ENCODE data around the gene PLEKHF1.
A peak's percentile ranks its signal among the peaks of the same experiment; 100 is the strongest.

The PLEKHF1 gene

DNA sequence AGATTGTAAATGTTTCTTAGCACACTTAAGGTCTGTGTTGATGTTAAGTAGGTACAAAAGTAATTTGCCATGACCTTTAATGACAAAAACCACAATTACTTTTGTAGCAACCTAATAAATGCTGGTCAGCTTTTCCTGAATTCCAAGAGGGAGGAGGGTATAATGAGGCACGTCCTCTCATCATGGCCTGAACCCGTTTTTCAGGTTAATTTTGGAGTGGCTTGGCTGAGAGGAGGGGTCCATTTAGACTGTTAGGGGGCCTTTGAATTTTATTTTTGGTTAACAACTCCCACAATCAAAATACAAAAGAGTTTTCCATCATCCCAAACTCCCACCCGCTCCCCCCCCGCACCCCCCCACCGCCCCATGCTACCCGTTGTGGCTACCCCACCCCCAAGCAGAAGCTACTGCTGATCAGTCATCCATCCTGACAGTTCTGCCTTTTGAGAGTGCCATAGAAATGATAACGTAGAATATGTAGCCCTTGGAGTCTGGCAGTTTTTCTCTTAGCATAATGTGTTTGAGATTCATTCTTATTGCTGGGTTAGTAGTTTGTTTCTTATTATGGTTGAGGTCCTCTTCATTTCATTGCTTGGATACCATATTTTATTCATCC is 14.4 kb upstream of the PLEKHF1 start:
- Mint-ChIP-seq H3K36me3 (no peaks in the 10 kb centered on the region), H3K9me3 (no peaks in the 10 kb centered on the region), H3K27me3 (peaks cover 34% of the 10 kb centered on the region), H3K4me1 (peaks cover 3% of the 10 kb centered on the region), H3K4me3 (no peak overlapping the region), H3K27ac (no peak overlapping the region)
- no peak for ATAC-seq

DNA sequence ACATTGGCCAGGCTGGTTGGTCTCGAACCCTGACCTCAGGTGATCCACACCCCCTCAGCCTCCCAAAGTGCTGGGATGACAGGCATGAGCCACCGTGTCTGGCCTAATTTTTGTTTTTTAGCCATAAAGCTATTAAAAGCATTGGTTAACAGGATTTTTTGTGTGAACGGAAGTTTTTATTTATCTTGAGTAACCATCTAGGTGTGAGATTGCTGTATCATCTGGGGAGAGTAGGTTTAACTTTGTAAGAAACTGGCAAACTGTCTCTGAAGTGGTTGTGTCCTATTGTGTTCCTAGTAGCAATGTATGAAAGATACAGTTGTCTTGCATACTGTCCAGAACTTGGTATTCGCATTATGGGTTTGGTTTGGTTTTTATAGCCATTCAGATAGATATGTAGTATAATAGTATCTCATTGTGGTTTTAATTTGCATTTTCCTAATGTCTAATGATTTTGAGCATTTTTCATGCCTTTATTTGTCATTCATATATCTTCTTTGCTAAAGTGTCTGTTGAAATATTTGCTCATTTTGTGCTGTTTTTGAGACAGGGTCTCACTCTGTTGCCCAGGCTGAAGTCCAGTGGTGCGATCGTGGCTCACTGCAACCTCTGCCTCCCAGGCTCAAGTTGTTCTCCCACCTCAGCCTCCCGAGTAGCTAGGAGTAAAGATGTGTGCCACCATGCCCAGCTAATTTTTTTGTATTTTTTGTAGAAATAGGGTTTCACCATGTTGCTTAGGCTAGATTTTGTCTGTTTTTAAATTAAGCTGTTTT is 13.5 kb upstream of the PLEKHF1 start:
- no peak overlapping the region for H3K27ac Mint-ChIP-seq

GRCh38 chr19:29653398-29653797 is 11.9 kb upstream of the PLEKHF1 start:
- Mint-ChIP-seq H3K27me3 (peaks cover 21% of the 10 kb centered on the region), H3K4me1 (no peaks in the 10 kb centered on the region), H3K36me3 (no peaks in the 10 kb centered on the region), H3K9me3 (no peaks in the 10 kb centered on the region), H3K4me3 (no peak overlapping the region), H3K27ac (no peak overlapping the region)
- no peak for ATAC-seq

More for the DNA sequence above, 13.5 kb upstream of the PLEKHF1 start:
- Mint-ChIP-seq H3K27me3 (peaks cover 26% of the 10 kb centered on the region), H3K4me1 (no peaks in the 10 kb centered on the region), H3K36me3 (no peaks in the 10 kb centered on the region), H3K9me3 (no peaks in the 10 kb centered on the region), H3K4me3 (no peak overlapping the region)
- ATAC-seq, result no peak

DNA sequence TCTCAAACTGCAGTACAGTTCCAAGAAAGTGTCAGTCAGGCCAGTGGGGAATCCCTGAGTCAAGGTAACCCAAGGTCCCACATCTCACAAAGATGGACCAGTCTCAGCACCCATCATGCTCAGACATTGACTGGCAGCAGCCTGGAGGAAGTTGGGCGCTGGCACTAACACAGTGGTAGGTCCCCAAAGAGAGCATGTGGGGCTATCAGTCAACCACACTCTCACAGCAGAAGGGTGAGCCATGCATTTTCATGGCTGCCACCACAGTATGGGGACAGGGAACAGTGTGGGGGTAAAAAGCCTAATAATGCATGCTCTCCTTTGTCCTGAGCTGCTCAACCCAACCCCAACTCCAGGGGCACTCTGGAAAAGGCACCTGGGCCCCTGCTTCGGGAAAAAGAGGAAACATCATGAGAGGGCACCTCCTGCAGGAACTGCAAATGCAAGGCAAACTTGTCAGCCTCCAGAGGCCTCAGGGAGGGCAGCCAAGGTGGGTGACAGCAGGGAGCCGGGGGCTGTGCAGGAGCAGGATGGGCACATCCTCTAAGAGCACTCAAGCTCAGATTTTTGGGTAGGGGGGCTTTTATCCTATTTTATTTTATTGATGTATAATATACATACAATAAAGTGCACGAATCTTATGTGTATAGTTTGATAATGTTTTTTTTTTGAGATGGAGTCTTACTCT is 9.5 kb upstream of the PLEKHF1 start:
- Mint-ChIP-seq H3K27ac (no peak overlapping the region), H3K4me1 (no peaks in the 10 kb centered on the region), H3K36me3 (no peaks in the 10 kb centered on the region), H3K27me3 (peaks cover 8% of the 10 kb centered on the region), H3K9me3 (no peaks in the 10 kb centered on the region), H3K4me3 (no peak overlapping the region)
- ATAC-seq, result no peak

DNA sequence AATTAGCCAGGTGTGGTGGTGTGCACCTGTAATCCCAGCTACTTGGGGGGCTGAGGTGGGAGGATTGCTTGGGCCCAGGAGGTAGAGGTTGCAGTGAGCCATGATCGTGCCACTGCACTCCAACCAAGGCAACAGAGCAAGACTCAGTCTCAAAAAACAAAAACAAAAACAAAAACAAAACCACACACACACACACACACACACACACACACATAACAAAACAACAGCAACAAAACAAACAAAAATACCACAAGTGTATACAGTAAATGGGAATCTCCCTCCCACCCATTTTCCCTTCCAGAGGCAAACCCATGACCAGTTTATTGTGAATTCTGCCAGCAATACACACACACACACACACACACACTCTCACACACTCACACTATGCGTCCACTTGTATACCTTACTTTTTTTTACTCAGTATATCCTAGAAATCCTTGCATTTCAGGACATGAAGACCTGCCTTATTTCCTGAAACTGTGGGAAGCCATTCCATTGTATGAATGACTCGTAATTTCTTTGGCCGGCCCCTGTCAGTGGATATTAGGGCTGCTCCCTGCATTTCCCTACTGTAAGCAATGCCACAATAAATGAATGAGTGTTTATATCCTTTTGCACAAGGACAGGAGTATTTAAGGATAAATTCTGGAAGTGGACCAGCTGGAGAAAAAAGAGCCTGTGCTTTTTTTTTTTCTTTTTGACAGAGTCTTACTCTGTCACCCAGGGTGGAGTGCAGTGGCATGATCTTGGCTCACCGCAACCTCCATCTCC is 6.9 kb upstream of the PLEKHF1 start:
- no peak for ATAC-seq
- H3K27me3 Mint-ChIP-seq, result no peaks in the 10 kb centered on the region
- no peak overlapping the region for H3K4me3 Mint-ChIP-seq
- H3K4me1 Mint-ChIP-seq, result no peaks in the 10 kb centered on the region
- no peaks in the 10 kb centered on the region for H3K36me3 Mint-ChIP-seq
- no peaks in the 10 kb centered on the region for H3K9me3 Mint-ChIP-seq
- no peak overlapping the region for H3K27ac Mint-ChIP-seq

DNA sequence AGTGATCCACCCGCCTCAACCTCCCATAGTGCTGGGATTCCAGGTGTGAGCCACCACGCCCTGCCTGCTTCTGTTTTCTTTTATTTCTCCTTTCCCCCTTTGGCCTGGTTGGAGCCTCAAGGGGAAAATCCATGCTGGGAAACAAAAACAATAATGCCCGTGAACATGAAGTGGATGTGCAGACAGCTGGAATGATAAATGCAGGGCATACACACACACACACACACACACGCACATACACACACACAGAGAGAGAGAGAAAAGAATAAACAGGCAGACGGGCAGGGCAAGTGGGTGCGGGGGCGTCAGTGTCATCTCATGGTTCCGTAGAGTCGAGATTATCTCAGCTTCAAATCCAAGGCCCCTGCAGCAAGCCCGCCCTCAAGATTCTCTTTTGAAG is 4.4 kb upstream of the PLEKHF1 start:
- Mint-ChIP-seq H3K4me1 (peaks cover 9% of the 10 kb centered on the region), H3K4me3 (no peak overlapping the region), H3K9me3 (no peaks in the 10 kb centered on the region), H3K27ac (no peak overlapping the region), H3K36me3 (no peaks in the 10 kb centered on the region), H3K27me3 (no peaks in the 10 kb centered on the region)
- ATAC-seq, result no peak

GRCh38 chr19:29662278-29662603 is 3.0 kb upstream of the PLEKHF1 start:
- H3K4me1 Mint-ChIP-seq, result peaks cover 23% of the 10 kb centered on the region
- H3K36me3 Mint-ChIP-seq, result no peaks in the 10 kb centered on the region
- no peak overlapping the region for H3K4me3 Mint-ChIP-seq
- no peak overlapping the region for H3K27ac Mint-ChIP-seq
- ATAC-seq, result no peak
- no peaks in the 10 kb centered on the region for H3K27me3 Mint-ChIP-seq
- no peaks in the 10 kb centered on the region for H3K9me3 Mint-ChIP-seq

DNA sequence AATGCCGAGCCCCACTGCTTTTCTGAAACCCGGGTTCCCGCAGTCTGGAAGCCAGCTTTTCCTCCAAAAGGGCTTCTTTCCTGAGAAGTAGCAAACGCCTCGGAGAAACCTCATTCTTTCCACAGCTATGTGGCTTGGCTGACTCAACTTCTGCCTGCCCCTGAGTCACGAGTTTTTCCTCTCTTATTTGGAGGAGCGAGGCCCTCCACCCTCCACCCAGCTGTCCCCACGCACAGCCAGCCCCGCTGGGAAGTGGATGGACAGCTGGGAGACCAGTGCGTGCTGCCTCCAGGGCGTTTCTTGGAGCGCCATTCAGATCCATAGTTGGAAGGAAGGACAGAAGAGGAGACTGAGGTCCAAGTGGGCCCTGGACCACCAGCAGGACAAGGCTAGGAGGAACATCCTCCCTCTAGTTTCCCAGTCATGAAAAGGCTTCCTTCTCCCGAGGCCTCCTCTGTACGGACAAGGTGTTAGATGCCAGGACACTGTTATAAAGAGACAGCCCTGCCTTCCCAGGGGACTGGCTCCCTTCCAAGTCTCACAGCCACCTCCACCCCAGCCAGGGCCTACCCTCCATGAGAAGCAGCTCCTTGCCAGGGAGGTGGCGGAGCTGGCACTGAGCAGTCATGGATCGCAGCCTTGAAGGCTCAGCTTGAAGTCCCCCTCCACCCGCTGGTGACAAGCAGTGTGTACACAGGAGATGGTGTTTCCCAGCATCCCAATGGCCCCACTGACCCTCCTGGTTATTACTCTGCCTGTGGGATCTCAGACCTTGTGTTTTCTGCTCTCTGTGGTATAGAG is 2.5 kb upstream of the PLEKHF1 start:
- no peaks in the 10 kb centered on the region for H3K36me3 Mint-ChIP-seq
- H3K4me3 Mint-ChIP-seq, result no peak overlapping the region
- H3K27me3 Mint-ChIP-seq, result no peaks in the 10 kb centered on the region
- peaks cover 29% of the 10 kb centered on the region for H3K4me1 Mint-ChIP-seq
- no peak overlapping the region for H3K27ac Mint-ChIP-seq
- no peaks in the 10 kb centered on the region for H3K9me3 Mint-ChIP-seq
- ATAC-seq, result no peak

DNA sequence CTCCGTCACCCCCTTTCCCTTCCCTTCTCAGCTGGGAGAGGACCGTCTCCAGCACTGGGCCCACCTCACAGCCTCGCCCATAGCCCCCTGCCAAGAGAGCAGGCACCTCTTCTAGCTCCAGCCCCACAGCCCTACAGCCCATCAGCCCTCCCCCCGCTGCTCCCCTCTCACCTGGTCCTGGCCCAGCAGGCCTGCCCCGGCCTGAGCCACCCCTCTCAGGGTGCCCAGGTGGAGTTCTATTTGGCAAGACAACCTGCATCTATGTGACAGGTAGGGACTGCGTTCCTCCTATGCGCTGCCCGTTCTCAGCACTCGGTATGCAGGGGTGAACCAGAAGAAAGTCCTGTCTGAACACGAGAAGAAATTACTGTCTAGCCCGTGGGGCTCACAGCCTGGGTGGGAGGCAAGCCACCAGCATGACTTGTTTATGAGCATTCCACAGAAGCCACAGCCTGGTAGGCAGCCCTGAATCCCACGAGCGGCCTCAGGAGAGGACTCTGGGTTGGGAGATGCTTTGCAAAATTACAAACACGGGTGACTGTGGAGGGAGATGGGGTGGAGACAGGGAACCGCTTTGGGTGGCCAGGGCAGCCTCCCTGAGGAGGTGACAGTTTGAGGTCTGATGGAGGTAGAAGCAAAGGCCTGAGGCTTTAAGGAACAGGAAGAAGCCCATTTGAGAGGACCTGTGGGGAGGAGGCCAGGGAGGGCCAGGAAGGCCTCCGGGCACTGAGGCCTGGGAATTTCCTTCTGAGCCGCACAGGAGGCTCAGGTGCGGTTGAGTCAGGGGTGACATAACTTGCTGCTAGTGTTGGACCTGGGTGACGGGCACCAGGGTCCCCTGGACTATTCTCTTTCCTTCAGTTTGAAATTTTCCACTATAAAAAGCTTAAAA is 1.2 kb upstream of the PLEKHF1 start:
- H3K27ac Mint-ChIP-seq, result peak overlapping the region; percentile 59

DNA sequence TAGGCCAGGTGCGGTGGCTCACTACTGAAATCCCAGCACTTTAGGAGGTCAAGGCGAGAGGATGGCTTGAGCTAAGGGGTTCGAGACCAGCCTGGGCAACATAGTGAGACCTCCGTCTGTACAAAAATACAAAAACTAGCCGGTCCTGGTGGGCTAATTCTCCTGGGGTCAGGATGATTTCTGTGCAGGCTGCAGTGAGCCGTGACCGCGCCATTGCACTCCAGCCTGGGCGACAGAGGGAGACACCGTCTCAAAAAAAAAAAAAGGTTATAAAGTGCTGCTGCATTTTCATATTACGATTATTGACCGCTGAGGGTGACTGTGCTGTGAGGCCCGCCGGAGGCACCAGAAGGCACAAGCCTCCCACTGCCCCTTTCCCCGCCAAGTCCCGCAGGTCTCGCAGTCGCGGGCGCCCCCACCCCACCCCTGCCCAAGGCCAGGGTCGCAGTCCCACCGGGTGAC is 477 bp upstream of the PLEKHF1 start:
- peaks cover 4% of the 10 kb centered on the region for H3K36me3 Mint-ChIP-seq
- ATAC-seq, result no peak
- H3K27me3 Mint-ChIP-seq, result no peaks in the 10 kb centered on the region
- H3K4me1 Mint-ChIP-seq, result peaks cover 44% of the 10 kb centered on the region
- peak overlapping the region; percentile 59 for H3K27ac Mint-ChIP-seq
- no peaks in the 10 kb centered on the region for H3K9me3 Mint-ChIP-seq
- H3K4me3 Mint-ChIP-seq, result peak overlapping the region; percentile 83

More for the DNA sequence above, 1.2 kb upstream of the PLEKHF1 start:
- Mint-ChIP-seq H3K4me3 (peak overlapping the region; percentile 83), H3K9me3 (no peaks in the 10 kb centered on the region), H3K27me3 (no peaks in the 10 kb centered on the region), H3K4me1 (peaks cover 40% of the 10 kb centered on the region), H3K36me3 (no peaks in the 10 kb centered on the region)
- ATAC-seq, result no peak

DNA sequence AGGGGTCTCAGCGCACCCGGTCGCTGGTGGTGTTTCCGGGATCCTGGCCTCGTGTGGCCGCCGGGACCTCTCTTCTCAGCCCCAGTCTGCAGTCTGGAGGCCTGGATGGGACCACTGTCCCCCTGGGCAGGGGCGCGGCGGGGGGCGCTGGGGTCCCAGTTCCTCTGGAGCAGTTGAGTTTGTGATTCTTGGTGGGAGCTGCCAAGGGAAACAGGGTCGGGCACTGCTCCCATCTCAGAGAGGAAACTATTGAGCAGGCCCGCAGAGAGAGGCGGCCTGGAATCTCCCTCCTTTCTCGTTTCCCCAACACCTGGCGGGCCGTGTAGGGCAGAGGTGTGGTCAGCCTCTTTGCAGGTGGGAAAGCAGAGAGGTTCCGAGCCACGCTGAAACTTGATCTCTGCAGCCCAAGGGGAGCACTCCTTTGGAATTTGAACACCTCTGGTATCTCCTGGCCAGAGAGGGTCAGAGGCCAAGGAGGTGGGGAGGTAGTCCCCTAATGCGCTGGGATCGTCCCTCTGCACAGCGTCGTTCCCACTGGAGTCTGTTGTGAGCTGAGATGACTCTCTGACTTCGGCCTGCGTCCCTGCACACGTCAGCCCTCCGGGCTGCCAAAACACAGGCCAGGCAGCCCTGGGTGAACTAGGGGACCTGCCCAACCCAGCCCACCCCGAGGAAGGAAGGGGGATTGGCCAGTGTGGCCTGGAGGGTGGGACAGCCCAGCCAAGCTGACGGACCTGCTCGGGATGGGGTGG is 741 bp downstream of the PLEKHF1 start:
- Mint-ChIP-seq H3K9me3 (no peaks in the 10 kb centered on the region), H3K27ac (peak overlapping the region; percentile 59), H3K27me3 (no peaks in the 10 kb centered on the region), H3K4me1 (peaks cover 54% of the 10 kb centered on the region), H3K36me3 (peaks cover 8% of the 10 kb centered on the region), H3K4me3 (peak overlapping the region; percentile 83)
- peak; percentile 37 for ATAC-seq

DNA sequence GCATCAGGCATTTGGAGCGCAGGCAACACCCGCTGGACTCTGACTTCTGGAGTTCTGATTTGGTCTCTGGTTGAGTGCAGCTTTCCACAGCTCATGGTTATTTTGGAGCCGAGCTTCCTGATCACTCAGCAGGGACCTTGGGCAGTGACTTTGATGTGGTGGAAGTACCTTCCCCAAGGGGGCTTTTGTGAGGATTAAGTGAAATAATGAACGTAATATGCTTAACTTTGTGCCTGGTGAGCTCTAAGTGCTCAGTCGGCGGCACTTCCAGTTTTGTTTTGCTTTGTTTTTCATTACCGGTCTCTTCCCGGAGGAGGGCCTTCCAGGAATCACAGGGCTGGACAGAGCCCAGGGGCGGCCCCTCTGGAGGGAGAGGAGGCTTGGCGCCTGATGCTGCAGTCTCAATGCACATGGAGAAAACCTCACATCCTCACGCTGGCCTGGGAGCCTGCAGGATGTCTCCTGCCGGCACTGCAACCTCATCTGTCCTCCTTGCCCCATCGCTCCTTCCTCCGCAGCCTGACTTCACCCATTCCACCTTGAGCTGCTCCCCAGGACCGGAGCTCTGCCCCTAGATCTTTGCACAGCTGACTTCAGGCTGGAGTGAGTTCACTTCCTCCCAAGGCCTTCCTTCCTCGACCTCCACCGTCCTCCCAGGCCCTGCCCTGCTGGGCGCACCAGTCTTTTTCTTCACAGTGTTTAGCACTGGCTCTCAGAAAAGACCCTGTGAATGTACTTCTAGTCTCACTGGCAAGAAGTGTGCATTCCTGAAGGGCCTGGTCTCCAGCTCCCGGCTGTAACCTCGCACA is 1.5 kb downstream of the PLEKHF1 start:
- H3K27ac Mint-ChIP-seq, result peak overlapping the region; percentile 59
- H3K27me3 Mint-ChIP-seq, result no peaks in the 10 kb centered on the region
- ATAC-seq, result no peak
- H3K36me3 Mint-ChIP-seq, result peaks cover 16% of the 10 kb centered on the region
- peaks cover 62% of the 10 kb centered on the region for H3K4me1 Mint-ChIP-seq
- H3K9me3 Mint-ChIP-seq, result no peaks in the 10 kb centered on the region
- peak overlapping the region; percentile 83 for H3K4me3 Mint-ChIP-seq

DNA sequence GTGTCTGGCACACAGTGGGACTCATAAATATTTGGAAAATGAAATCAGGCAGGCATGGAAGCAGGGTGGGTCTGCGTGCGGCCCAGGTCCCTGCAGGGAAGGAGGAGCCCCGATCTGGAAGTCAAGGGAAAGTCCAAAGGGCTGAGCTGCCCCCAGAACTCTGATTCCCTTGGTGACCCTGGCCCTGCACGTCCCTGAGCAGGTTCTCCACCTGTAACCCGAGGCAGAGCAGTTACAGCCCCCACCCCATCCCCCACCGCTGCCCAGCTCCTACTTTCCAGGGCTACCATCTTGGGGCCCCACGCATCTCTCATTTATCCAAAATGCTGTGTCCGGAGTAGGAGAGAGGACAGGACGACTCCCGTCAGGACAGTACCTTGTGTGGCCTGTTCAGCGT is 2.1 kb downstream of the PLEKHF1 start:
- peaks cover 68% of the 10 kb centered on the region for H3K4me1 Mint-ChIP-seq
- no peaks in the 10 kb centered on the region for H3K9me3 Mint-ChIP-seq
- peak overlapping the region; percentile 59 for H3K27ac Mint-ChIP-seq

More for the DNA sequence above, 2.1 kb downstream of the PLEKHF1 start:
- H3K36me3 Mint-ChIP-seq, result peaks cover 16% of the 10 kb centered on the region
- H3K27me3 Mint-ChIP-seq, result no peaks in the 10 kb centered on the region
- peak overlapping the region; percentile 83 for H3K4me3 Mint-ChIP-seq
- no peak for ATAC-seq
